Neural progenitor cell (in vitro differentiated cells): ENCODE data around the gene PRDM11. TPM values are rescaled to one million over a fixed set of nuclear protein-coding genes. Genes with fewer than 3 reads are reported as not detected.

Source experiments
- DNase-seq: peaks from one replicate; pipeline ENCODE4 v3.0.0-alpha.2; 2016; ENCODE audit warnings: low spot score
- H2AFZ ChIP-seq: fragments of 200-600 bp; sonication (generic); replicated peaks from 2 replicates; pipeline ENCODE4 v1.6.1; 2016; ENCODE audit warnings: antibody characterized with exemption
- H3F3A ChIP-seq: fragments of 200-600 bp; sonication (generic); 2 replicates; pipeline ENCODE4 v1.6.1; 2016; ENCODE audit warnings: antibody characterized with exemption, low read depth
- H3K27ac ChIP-seq: fragments of 200-600 bp; sonication (generic); 2 replicates; pipeline ENCODE4 v1.5.1; 2016; ENCODE audit warnings: mild to moderate bottlenecking
- H3K27me3 ChIP-seq: fragments of 200-600 bp; sonication (generic); 2 replicates; pipeline ENCODE4 v1.6.1; 2016; ENCODE audit warnings: mild to moderate bottlenecking, moderate library complexity
- H3K36me3 ChIP-seq: fragments of 200-600 bp; sonication (generic); 2 replicates; pipeline ENCODE4 v1.5.1; 2016
- H3K4me1 ChIP-seq: fragments of 200-600 bp; sonication (generic); 2 replicates; pipeline ENCODE4 v1.6.1; 2016; ENCODE audit warnings: mixed run types
- H3K4me2 ChIP-seq: fragments of 200-600 bp; sonication (generic); 2 replicates; pipeline ENCODE4 v1.6.1; 2016
- H3K4me3 ChIP-seq: fragments of 200-600 bp; sonication (generic); 2 replicates; pipeline ENCODE4 v1.5.1; 2016
- H3K79me2 ChIP-seq: fragments of 200-600 bp; sonication (generic); 2 replicates; pipeline ENCODE4 v1.6.1; 2016; ENCODE audit warnings: low read depth
- H3K9ac ChIP-seq: fragments of 200-600 bp; sonication (generic); 2 replicates; pipeline ENCODE4 v1.6.1; 2016
- H3K9me3 ChIP-seq: fragments of 200-600 bp; sonication (generic); 2 replicates; pipeline ENCODE4 v1.5.1; 2016; ENCODE audit warnings: low read depth
- H4K20me1 ChIP-seq: fragments of 200-600 bp; sonication (generic); 2 replicates; pipeline ENCODE4 v1.6.1; 2016; ENCODE audit warnings: low read depth
- H3K27ac Mint-ChIP-seq: 3 replicates; pipeline ENCODE4 v1.8.0; 2021; ENCODE audit warnings: mixed read lengths
- H3K27me3 Mint-ChIP-seq: 2 replicates; pipeline ENCODE4 v1.8.0; 2022; ENCODE audit warnings: low read depth, mild to moderate bottlenecking, inconsistent platforms, moderate library complexity, mixed read lengths; ENCODE audit not compliant: insufficient read depth
- H3K36me3 Mint-ChIP-seq: 3 replicates; pipeline ENCODE4 v1.8.0; 2021; ENCODE audit warnings: mixed read lengths
- H3K4me1 Mint-ChIP-seq: 3 replicates; pipeline ENCODE4 v1.8.0; 2021; ENCODE audit warnings: mixed read lengths
- H3K4me3 Mint-ChIP-seq: 3 replicates; pipeline ENCODE4 v1.8.0; 2021; ENCODE audit warnings: mild to moderate bottlenecking, moderate library complexity, mixed read lengths
- H3K9me3 Mint-ChIP-seq: 3 replicates; pipeline ENCODE4 v1.8.0; 2020; ENCODE audit warnings: mixed read lengths
- CTCF ChIP-seq: fragments of 200-600 bp; sonication (generic); IDR thresholded peaks from 2 replicates; pipeline ENCODE4 v1.5.1; 2017; ENCODE audit warnings: antibody characterized with exemption, mild to moderate bottlenecking
- EZH2 ChIP-seq: fragments of 200-600 bp; sonication (generic); IDR thresholded peaks from 2 replicates; pipeline ENCODE4 v1.6.1; 2017; ENCODE audit warnings: antibody characterized with exemption, mild to moderate bottlenecking, moderate library complexity
- EZH2phosphoT487 ChIP-seq: fragments of 200-600 bp; sonication (generic); IDR thresholded peaks from 2 replicates; pipeline ENCODE4 v1.6.1; 2017; ENCODE audit warnings: antibody characterized with exemption
- total RNA-seq: library from RNA; depleted of rRNA; stranded (reverse); fragments of >200 nt; gene quantifications from 2 replicates; pipeline ENCODE4 v1.2.3, GENCODE V29; 2015; ENCODE audit warnings: low replicate concordance

The PRDM11 gene
- total RNA-seq, 1 donor from 2014 or later, result 1.8 TPM

GRCh38 chr11:45104006-45104789 lies 42.2 kb upstream of the PRDM11 start:
- H3K9me3 ChIP-seq, result no peaks in the 10 kb centered on the region
- no peaks in the 10 kb centered on the region for H3K27me3 ChIP-seq

GRCh38 chr11:45104790-45105084 lies 41.7 kb upstream of the PRDM11 start:
- Histone ChIP-seq H3F3A (no peaks in the 10 kb centered on the region), H3K27me3 (no peaks in the 10 kb centered on the region), H3K27ac (no peak overlapping the region), H3K4me2 (no peak overlapping the region), H3K36me3 (no peaks in the 10 kb centered on the region), H3K9me3 (no peaks in the 10 kb centered on the region), H3K4me1 (no peaks in the 10 kb centered on the region), H3K4me3 (no peak overlapping the region), H4K20me1 (no peaks in the 10 kb centered on the region), H3K9ac (no peak overlapping the region), H2AFZ (no peak overlapping the region), H3K79me2 (no peaks in the 10 kb centered on the region)
- peaks cover 7% of the 10 kb centered on the region for H3K4me1 Mint-ChIP-seq
- DNase-seq, result no peak
- H3K4me3 Mint-ChIP-seq, result no peak overlapping the region
- H3K27me3 Mint-ChIP-seq, result peaks cover 14% of the 10 kb centered on the region
- no peaks in the 10 kb centered on the region for H3K36me3 Mint-ChIP-seq
- no peak overlapping the region for H3K27ac Mint-ChIP-seq
- no peaks in the 10 kb centered on the region for H3K9me3 Mint-ChIP-seq
- TF ChIP-seq CTCF (no peak), EZH2phosphoT487 (no peak), EZH2 (no peak)

More at GRCh38 chr11:45104006-45104789, 42.2 kb upstream of the PRDM11 start:
- H4K20me1 ChIP-seq, result no peaks in the 10 kb centered on the region
- H3K9ac ChIP-seq, result no peak overlapping the region
- Mint-ChIP-seq H3K9me3 (no peaks in the 10 kb centered on the region), H3K27me3 (peaks cover 13% of the 10 kb centered on the region), H3K27ac (no peak overlapping the region), H3K4me3 (no peak overlapping the region), H3K4me1 (peaks cover 7% of the 10 kb centered on the region), H3K36me3 (no peaks in the 10 kb centered on the region)
- H3K4me3 ChIP-seq, result no peak overlapping the region
- H3K36me3 ChIP-seq, result no peaks in the 10 kb centered on the region
- H3F3A ChIP-seq, result no peaks in the 10 kb centered on the region
- H3K4me1 ChIP-seq, result no peaks in the 10 kb centered on the region
- no peak overlapping the region for H3K27ac ChIP-seq
- no peak overlapping the region for H3K4me2 ChIP-seq
- H2AFZ ChIP-seq, result no peak overlapping the region
- TF ChIP-seq EZH2phosphoT487 (no peak), CTCF (no peak), EZH2 (no peak)
- no peak for DNase-seq
- no peaks in the 10 kb centered on the region for H3K79me2 ChIP-seq

- H3K4me1 Mint-ChIP-seq, result peaks cover 9% of the 10 kb centered on the region
- H3K9me3 ChIP-seq, result no peaks in the 10 kb centered on the region
- no peaks in the 10 kb centered on the region for H4K20me1 ChIP-seq
- no peaks in the 10 kb centered on the region for H3K36me3 Mint-ChIP-seq
- H3K79me2 ChIP-seq, result no peaks in the 10 kb centered on the region
- no peaks in the 10 kb centered on the region for H3K9me3 Mint-ChIP-seq
- no peaks in the 10 kb centered on the region for H3K4me1 ChIP-seq
- H3K27me3 Mint-ChIP-seq, result peaks cover 12% of the 10 kb centered on the region
- H3K27ac Mint-ChIP-seq, result no peak overlapping the region
- H2AFZ ChIP-seq, result peak overlapping the region; percentile 12
- H3K4me2 ChIP-seq, result no peak overlapping the region
- H3K36me3 ChIP-seq, result no peaks in the 10 kb centered on the region
- H3K27ac ChIP-seq, result no peak overlapping the region
- peaks cover 4% of the 10 kb centered on the region for H3K27me3 ChIP-seq
- H3F3A ChIP-seq, result no peaks in the 10 kb centered on the region
- no peak overlapping the region for H3K4me3 ChIP-seq
- no peak for TF ChIP-seq EZH2
- TF ChIP-seq CTCF, result peak; percentile 95
- peak; percentile 94 for DNase-seq
- H3K4me3 Mint-ChIP-seq, result no peak overlapping the region
- H3K9ac ChIP-seq, result no peak overlapping the region
These were observed 41.0 kb upstream of the PRDM11 start for GRCh38 chr11:45105233-45105983.
